Activated gamma-delta T cell treated with Interleukin-2 at 50 U/mL for 16 hours (primary cell): ENCODE measurements around the gene ABCC2.
"Not testable (repeated sequence)": the region's sequence is repeated elsewhere in the genome, so short reads cannot be mapped to it uniquely, and the experiment has no call there.

ENCODE experiments used
- DNase-seq: peaks from one replicate; pipeline ENCODE4 v3.0.0-alpha.2; 2020

Gene ABCC2

DNA sequence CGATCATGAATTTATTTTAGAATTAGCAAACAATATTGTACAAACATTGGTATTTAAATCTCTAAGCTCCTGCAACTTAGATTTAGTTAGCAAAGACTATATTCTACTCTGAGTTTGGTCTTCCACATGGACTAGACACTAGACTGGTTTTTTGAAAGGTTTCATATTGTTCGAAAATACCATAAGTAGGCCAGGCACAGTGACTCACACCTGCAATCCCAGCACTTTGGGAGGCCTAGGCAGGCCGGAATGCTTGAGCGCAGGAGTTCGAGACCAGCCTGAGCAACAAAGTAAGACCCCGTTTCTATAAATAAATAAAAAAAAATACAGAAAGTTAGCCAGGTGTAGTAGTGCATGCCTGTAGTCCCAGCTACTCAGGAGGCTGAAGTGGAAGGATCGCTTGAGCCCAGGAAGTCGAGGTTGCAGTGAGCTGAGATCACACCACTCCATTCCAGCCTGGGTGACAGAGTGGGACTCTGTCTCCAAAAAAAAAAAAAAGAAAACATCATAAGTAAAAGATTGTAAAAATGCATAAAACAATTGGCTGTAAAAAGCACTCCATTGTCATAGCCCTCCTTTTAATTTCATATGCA is 73.1 kb downstream of the ABCC2 start:
- DNase-seq = no peak

DNA sequence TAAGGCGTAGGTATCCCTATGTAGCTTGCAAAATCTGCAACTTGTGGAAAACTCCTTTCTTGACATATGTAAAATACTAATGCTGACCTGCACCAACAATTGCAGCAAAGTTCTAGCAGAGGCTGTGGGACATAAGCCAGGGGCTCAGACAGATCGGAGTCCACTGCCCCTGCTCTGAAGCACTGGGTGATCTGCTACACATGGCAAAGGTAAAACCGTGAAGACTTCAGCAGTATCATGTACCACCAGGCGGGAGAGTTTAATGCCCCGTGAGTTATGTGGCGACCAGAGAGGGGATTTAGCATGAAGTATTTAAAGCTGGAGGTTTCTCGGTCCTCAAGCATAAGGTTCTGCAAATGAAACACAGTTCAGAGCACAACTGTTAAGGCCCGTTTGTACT is 76.4 kb downstream of the ABCC2 start:
- no peak for DNase-seq

DNA sequence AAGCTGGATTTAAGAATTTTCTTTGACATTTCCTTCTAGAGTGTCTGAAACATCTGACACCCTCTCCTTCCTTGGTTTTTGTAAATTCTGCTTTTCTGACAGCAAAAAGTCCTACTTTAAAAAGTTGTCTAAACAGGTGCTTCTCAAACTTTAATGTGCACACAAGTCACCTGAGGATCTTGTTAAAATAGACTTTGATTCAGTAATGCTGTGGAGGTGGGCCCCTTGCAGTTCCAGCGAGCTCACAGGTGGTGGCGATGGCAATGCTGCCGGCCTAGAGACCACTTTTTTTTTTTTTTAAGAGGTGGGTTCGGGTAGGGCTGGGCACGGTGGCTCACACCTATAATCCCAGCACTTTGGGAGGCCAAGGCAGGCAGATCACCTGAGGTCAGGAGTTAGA is 77.1 kb downstream of the ABCC2 start:
- DNase-seq = no peak

DNA sequence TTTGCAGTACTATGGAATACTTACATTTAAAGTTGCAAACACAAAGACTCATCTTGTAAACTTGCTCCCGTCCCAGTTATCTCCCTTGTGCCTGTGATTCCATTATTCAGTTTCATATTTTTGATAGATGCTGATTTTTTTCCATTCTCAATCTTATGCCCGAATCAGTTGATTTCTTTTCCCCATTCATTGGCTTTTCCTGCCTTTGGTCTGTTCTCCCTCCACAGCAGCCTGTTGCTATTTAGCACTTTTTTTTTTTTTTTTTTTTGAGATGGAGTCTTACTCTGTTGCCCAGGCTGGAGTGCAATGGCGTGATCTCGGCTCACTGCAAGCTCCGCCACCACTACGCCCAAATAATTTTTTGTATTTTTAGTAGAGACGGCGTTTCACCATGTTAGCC is 78.0 kb downstream of the ABCC2 start:
- no peak for DNase-seq

DNA sequence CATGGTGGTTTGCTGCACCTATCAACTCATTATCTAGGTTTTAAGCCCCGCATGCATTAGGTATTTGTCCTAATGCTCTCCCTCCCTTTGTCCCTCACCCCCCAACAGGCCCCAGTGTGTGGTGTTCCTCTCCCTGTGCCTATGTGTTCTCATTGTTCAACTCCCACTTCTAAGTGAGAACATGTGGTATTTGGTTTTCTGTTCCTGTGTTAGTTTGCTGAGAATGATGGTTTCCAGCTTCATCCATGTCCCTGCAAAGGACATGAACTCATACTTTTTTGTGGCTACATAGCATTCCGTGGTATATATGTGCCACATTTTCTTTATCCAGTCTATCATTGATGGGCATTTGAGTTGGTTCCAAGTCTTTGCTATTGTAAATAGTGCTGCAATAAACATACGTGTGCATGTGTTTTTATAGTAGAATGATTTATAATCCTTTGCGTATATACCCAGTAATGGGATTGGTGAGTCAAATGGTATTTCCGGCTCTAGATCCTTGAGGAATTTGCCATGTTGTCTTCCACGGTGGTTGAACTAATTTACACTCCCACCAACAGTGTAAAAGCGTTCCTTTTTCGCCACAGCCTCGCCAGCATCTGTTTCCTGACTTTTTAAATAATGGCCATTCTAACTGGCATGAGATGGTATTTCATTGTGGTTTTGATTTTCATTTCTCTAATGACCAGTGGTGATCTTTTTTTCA is 81.2 kb downstream of the ABCC2 start:
- not testable (repeated sequence) for DNase-seq

DNA sequence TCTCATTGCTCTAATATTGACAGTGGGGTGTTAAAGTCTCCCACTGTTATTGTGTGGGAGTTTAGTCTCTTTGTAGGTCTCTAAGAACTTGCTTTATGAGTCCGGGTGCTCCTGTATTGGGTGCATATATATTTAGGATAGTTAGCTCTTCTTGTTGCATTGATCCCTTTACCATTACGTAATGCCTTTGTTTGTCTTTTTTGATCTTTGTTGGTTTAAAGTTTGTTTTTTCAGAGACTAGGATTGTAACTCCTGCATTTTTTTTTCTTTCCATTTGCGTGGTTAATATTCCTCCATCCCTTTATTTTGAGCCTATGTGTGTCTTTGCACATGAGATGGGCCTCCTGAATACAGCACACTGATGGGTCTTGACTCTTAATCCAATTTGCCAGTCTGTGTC is 84.8 kb downstream of the ABCC2 start:
- DNase-seq = not testable (repeated sequence)

DNA sequence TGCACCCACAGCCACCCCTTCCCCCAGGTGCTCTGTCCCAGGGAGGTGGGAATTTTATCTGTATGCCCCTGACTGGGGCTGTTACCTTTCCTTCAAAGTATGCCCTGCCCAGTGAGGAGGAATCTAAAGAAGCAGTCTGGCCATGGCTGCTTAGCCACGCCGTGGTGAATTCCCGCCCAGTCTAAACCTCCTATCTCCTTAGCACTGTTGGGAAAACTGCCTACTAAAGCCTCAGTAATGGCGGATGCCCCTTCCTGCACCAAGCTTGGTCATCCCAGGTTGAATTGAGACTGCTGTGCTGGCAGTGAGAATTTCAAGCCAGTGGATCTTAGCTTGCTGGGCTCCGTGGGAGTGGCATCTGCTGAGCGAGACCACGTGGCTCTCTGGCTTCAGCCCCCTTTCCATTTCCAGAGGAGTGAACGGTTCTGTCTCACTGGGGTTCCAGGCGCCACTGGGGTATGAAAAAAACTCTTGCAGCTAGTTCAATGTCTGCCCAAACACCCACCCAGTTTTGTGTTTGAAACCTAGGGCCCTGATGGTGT is 87.2 kb downstream of the ABCC2 start:
- no peak for DNase-seq

DNA sequence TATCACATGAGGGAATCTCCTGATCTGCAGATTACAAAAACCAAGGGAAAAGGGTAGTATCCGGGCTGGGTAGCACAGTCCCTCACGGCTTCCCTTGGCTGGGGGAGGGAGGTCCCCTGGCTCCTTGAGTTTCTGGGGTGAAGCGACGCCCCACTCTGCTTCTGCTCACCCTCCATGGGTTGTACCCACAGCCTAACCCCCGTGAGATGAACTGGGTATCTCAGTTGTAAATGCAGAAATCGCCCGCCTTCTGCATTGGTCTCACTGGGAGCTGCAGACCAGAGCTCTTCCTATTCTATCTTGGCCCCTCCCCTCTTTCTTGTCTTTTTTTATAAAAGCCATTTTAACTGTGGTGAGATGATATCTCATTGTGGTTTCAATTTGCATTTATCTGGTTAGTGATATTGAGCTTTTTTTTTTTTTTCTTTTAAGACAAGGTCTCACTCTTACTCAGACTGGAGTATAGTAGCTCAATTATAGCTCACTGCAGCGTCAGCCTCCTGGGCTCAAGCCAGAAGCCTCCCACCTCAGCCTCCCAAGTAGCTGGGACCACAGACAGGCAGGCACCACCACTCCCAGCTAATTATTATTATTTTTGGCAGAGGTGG is 87.8 kb downstream of the ABCC2 start:
- no peak for DNase-seq

DNA sequence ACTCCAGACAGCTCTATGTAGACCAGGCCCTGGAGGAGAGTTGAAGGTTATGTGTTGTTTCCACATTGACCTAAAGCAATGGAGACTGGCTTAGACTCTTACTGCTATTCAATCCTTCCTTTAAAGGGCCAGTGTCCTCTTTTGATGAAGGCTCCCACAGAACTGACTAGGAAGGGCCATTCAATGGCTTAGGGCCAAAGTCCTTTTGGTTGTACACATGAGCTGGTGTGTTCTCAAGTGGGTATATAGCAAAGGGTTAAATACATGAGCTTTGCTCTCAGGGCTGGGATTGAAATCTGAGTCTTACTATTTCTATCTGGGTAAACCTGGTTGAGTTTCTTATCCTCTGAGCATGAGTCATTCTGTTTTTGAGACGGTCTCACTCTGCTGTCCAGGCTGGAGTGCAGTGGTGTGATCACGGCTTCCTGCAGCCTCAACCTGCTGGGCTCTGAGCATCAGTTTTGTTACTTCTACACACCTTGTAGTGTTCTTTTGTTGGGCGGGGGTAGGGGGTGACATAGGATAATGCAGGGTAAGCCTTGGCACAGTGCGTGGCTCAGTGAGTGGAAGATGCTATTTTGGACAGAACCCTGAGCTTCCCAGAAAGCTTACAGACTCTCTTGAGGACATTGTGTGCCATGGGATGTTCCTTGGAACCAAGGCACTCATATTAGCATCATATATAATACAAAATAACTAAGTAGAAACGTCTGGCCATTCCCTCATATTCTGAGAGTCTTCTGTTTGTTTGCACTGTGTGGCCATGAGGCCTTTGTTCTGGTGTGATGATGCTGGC is 90.1 kb downstream of the ABCC2 start:
- DNase-seq = no peak

DNA sequence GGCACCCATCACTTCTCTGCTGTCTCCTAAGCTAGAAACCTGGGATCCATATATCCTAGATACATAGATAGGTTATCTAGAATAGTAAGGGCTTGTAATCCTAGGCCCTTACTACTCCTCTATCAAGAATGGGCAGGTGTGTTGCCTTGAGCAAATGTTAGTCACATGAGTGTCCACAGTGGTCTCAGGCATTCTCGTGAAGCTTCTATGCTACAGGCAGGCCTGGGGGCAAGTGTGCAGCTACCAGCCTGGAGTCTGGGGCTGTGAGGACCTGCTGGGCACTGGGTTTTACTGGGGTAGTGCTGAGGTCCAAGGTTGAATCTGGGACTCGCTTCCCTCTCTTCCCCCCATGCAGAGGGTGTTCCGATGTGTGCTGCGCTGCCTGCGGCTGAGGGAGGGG is 91.4 kb downstream of the ABCC2 start:
- DNase-seq = no peak

DNA sequence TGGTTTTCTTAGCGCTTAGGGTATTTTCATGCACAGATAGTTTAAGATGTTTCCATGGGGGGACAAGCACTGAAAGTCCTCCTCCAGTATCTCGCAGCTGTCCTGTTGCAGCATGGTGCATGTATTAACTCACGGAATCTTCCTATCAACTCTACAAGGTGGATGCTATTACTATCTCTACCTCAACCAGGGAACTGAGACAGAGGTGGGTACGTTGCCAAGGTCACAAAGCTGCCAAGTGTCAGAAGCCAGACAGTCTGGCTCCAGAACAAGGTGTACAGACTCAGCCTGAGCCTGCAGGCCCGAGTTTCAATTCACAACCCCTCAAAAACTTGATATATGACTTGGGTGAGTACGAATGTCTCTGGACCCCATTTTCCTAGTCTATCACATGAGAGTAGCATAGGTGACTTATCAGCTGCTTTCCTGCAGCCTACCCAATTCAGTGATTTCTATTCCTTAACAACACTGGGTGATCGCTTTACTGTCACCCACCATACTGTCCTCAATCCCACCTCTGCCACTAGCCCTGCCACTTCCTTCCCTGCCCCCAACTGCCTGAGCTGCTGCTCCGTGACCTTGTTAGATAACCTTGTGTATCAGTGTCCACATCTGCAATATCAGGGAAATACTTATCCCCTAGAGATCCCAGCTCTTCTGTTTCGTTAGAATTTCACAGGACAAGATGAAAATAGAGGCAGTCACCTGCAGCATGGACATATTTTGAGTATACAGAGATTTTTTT is 92.1 kb downstream of the ABCC2 start:
- DNase-seq = no peak

DNA sequence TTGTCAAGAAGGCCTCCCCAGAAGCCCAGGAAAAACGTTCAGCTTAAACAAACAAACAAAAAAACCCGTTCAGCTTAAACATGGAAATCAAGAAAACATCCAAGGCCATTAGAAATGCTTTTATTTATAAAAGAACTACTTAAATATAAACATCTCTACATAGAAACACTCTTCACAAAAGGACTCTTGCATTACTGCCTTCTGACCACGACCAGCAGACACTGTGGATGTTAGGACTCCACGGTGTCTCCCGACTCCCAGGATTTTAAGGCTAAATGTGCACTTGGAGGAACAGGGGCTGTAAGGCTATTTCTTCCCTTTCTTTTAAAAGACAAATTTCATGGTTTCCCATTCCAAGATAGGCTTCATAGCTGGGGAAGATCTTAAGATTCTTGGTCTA is 93.0 kb downstream of the ABCC2 start:
- DNase-seq = no peak

DNA sequence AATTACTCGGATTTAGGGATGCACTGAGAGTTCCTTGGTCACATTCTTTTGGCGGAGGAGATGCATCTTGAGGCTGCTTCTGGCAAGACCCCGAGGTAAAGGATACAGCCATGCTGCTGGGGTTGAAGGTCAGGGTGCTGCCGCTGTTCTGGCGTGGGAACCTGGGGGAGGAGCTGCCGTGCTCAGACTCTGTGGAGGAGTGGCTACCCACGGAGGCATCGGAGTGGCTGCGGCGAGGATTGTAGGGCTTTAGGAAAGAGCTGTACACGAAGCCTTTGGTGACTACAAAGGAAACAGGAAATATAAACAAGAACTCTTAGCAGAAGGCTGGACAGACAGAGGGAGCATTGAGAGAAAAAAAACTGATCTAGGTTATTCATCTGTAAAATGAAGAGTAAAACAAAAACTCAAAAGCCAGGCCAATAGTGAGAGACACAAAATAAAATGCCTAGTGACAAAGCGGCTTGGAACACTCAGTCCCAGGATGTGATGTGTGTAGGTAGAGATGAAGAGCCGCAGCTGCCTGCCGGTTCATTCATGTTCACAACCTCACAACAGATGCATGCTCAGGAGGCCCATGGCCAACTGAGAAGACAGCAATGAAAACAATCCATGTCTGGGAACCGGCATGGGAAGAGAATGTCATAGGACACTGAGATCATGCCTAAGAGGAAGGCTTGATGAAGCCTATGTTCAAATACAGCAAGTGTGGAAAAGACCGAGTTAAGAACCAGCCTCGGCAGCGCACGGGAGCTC is 97.8 kb downstream of the ABCC2 start:
- no peak for DNase-seq

DNA sequence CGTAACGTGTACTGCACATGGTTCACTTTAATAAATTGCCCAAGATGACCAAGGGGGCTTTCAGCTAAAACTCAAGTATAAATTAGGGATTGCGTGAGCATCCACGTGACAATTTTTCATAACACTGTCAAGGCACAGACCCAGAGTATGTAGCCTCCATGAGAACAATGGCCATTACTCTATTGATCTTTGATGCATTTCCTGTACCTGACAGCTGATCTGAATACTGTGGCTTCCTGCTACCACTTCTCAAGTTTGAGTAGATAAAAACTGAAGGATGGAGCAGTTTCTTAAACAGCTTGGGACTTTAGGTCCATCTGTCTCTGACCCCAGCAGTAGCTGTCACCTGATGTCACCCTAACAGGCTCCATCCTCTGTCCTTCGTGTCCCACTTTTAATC is 98.9 kb downstream of the ABCC2 start:
- DNase-seq = no peak

DNA sequence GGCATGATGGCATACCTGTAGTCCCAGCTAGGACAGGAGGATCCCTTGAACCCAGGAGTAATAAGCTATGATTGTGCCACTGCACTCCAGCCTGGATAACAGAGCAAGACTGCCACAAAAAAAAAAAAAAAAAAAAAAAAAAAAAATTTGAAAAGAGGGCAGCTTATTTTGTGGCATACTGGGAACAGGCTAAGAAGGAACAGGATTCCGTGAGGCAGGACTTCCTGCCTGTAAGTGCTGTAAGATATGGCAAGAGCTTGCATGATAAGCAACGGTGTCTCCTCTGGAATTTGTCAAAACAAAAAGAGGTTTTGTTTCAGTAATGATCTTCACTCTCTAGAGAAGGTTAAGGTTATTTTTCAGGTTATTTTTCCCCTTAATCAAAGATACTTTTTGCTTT is 101.1 kb downstream of the ABCC2 start:
- DNase-seq = no peak

DNA sequence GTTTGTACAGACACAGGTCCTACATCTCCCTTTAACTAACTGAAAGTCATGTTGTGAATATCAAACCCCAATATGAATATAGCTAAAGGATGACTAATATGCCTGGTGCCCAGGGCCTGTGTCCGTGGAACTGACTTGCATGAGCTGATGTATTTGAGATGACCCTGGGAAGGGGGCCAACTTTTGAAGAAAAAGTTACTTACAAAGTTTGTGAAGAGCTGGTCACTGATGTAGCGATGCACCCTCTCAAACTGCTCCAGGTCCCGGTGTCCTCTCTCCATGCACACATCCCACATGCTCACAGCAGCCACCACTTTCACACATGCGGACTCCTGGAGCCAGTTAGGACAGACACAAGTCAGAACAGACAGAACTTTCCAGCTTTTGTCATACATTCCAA is 106.2 kb downstream of the ABCC2 start:
- DNase-seq = no peak

DNA sequence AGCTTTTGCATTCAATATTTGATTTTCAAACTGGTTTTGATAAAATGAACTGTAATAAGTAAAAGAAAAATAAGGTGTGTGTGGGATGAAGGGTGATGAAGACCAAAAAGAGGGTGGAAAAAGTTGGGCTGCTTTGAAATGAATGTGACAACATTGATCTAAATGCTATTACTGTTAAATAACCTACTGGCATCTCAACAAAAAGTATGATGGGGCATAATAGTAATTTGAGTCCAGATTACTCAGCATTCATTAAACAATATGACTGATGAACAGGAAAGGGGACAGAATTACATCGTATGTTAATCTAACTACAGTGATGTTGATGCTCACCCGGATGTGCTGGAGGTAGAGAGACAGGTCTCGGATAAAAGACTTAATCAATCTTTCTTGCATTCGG is 112.2 kb downstream of the ABCC2 start:
- DNase-seq = no peak

DNA sequence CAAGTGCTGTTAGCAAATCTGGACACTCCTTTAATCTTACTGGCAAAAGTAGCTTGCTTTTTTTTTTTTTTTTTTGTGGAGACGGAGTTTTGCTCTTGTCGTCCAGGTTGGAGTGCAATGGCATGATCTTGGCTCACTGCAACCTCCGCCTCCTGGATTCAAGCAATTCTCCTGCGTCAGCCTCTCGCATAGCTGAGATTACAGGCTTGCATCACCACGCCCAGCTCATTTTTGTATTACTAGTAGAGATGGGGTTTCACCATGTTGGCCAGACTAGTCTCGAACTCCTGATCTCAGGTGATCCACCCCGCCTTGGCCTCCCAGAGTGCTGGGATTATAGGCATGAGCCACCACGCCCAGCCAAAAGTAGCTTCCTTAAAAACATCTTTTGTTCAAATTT is 112.6 kb downstream of the ABCC2 start:
- DNase-seq = not testable (repeated sequence)

DNA sequence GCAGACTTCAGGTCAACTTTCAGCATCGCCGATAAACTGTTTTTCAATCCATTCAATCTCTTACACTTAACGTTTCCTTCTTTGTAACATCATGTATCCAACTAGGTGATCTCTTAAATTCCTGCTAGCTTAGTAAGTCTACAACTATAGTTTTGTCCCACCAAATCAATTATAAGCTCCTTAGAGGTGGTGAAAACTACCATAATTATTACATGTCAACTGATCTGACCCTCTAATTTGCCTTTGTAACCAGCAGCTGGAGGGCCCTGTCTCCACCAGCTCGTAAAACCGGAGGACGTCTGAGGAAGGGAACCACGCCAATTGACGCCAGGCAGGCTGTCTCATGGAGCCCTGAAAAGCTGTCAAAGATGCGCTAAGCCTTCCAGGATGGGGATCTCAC is 113.4 kb downstream of the ABCC2 start:
- no peak for DNase-seq
